Measurements from ENCODE around the gene PARD3.

Gene PARD3

DNA sequence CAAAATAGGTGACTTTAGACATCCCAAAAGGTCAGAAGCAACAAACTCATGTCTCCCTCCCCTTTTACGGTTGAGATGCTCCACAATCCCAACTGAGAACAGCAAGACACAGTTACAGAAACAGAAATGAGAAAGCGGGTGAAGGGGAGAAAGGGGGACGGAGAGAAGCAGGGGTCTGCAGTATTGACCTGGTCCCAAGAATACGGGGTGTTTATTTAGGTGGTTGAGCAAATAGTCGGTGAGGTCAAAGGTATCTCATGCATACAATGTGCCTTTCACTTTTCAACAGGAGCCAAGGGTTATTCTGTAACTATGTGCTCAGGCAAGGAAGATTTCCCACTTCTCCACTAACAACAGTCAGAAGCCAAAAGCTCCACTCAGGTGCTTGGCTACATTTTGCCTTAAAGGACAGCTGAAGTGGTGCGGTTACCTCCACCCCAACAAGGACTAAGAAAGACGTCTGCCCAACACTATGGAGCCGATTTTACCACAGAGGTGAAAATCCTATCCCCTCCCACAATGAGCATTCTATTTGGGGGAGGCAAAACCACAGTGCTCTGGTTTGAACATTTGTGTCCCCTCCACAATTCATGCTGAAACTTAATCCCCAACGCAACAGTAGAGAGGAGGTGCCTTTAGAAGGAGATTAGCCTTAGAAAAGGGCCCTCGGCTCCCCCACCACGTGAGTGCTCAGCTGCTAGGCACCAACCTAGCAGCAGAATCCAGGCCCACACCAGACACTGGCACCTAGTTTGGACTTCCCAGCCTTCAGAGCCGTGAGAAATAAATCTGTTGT lies 77.9 kb downstream of the PARD3 start:
- no peak for DNase-seq

GRCh38 chr10:34734918-34735317 lies 80.2 kb downstream of the PARD3 start:
- DNase-seq = no peak

DNA sequence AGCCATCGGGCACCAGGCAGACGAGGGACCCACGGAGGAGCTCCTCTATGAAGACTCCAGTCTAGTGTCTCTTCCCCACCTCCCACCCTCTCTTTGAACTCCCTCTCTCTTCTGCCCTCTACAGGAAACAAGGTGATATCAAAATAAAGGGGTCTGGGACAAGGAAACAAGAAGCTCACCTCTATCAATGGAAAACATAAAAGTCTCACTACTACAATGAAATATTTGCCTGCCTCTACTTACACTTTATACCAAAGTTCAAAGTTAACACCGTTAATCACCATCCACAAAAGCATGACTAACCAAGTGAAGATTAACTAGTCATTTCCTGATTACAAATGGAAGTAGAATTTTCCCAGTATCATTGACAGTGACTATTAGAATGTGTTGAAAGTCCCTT lies 82.2 kb downstream of the PARD3 start:
- no peak for DNase-seq

- DNase-seq = no peak
These were observed 83.0 kb downstream of the PARD3 start for GRCh38 chr10:34731885-34732701.

- no peak for DNase-seq
These were observed 83.9 kb downstream of the PARD3 start for GRCh38 chr10:34731213-34731612.

- DNase-seq = no peak
These were observed 84.4 kb downstream of the PARD3 start for GRCh38 chr10:34730726-34731125.

- no peak for DNase-seq
These were observed 85.5 kb downstream of the PARD3 start for GRCh38 chr10:34729619-34730018.

- no peak for DNase-seq
These were observed 86.7 kb downstream of the PARD3 start for GRCh38 chr10:34728361-34728760.

GRCh38 chr10:34727595-34728033 lies 87.5 kb downstream of the PARD3 start:
- no peak for DNase-seq

GRCh38 chr10:34726862-34727261 lies 88.2 kb downstream of the PARD3 start:
- no peak for DNase-seq

- DNase-seq = no peak
These were observed 91.3 kb downstream of the PARD3 start for GRCh38 chr10:34723750-34724149.

DNA sequence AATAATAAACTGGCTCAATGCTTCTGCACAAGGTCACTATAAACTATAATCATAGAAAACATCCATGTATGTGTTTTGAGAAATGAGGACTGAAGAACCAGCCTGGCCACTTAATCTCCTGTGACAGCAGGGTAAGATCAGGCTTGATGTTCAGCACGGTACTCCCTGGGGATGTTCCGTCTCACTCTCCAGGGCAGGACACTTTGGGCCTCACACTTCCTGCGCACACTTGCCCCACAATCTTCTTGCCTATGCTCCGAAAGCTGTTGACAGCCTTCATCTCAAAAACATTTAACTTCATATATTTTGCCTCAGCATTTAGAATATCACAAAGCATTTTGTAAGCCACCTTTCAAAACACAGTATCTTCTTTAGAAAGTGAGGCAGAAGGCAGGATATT lies 92.7 kb downstream of the PARD3 start:
- DNase-seq = no peak

DNA sequence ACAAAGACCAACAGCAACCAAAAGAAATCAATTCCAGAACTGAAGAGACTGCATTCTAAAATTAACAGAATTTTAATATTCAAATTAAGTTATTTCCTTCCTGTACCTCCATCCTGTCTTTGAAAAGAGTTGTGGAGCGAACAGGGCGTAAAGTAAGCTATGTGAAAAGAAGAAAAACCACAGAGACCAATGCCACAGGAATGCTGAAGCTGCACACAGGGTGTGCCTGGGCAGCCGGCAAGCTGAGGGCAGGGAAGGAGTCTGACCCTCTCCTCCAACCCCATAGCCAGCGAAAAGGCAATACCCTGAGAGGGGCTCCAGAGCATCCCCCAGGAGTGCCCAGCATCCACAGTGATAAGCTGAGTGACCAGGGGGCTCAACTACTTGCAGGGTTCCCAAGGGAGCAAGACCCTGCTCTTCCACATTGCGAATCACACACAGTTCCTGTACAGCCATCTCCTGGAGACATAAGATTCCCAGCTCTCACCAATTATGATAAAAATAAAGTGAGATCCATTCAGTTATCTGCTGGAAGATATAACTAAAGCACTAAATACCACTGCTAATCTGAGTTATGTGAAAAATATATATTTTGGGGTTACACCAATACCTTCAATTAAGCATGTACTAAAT lies 93.8 kb downstream of the PARD3 start:
- DNase-seq = no peak

DNA sequence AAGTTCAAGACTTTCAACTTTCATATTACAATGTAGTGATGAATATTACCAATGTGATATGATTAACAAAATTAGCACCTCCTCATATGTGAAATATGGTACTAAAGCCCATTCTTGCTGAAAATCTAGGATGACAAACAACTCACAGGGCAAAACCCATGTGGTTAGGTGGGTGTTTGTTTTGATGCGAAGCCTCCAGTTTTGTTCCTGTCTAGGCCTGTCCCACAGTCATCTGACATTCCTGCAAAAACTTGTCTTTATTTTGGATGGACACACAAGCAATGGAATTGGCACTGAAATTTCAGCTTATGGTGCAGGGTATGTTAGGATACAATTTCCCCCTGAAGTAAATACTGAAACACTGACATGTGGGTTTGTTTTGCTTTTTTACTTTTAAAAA lies 95.3 kb downstream of the PARD3 start:
- no peak for DNase-seq

DNA sequence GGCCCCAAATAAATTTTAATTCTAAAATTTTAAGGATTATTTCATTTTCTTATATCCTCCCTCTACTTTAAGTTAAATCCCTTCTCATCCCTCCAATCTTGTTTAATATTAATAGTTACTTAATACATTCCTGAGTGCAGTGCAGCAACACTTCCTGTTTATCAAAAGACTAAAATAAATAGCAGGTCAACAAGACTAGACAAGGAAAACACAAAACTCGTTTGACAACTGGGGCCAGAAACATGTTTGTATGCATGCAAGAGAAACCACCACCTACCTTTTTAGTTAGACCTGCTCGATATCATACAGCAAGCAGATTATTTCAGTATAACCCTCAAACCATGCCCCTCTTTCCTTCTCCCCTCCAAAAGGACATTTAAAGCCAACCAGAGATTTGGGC lies 95.8 kb downstream of the PARD3 start:
- no peak for DNase-seq

GRCh38 chr10:34717429-34717828 lies 97.7 kb downstream of the PARD3 start:
- DNase-seq = no peak

DNA sequence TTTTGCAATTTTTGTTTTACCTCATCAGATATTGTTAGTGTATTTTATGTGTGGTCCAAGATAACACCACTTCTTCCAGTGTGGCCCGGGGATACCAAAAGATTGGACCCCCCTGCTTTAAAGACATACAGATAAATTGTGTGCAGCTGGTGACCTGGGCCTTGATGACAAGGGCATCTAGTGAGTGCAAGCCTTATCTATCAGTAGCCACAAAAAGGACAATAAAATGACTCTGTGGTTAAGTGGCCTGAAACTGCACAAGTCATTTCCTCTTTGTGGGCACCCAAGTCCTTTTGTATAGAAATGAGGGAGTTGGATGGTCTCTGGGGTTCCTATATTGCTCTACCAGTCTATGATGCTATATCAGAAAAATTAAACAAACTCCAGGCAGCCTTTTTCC lies 98.1 kb downstream of the PARD3 start:
- no peak for DNase-seq

DNA sequence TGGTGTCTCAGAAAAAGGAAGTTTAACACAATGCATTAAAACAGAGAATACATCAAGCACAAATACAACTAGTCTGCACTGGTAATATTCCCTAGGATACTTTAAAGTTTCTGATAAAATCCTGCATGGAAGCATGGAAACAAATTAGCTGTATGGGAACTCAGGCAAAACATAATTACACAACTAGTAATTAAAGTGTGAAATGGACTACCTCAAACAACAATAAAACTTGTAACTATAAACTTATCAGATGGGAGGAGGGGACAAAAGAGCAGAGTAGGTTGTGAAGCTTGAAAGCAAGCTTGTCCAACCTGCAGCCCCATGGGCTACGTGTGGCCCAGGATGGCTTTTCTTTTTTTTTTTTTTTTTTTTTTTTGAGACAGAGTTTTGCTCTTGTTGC lies 98.9 kb downstream of the PARD3 start:
- DNase-seq = no peak

DNA sequence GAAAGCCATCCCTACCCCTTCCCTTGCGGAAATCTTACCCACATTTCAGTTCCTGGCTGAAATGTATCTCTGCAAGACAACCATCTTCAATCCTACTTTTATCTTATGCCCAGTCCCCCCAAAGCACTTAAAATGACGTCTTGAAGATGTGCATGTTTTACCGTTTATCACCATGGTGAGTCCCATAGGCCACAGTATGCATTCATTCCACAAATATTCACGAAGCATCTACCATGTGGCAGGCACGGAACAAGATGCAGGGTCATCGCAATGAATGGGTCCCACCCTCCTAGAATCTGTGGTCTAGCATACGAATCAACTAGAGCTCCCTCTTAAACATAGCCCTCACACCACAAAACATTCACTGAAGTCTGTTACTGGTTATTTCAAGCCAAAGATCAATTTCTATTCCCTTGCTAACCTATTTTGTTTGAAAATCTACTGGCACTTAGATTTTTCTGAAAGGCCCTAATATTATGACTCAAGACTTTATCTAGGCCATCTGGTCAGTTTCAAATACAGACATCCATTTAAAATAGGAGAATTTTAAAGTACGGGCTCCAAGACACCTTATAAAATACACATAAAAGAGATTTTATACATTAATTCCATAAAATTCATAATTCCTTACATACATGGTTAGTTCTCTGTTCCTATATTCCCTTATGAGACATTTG lies 99.4 kb downstream of the PARD3 start:
- DNase-seq = no peak

- no peak for DNase-seq
These were observed 101.2 kb downstream of the PARD3 start for GRCh38 chr10:34713875-34714274.

- DNase-seq = no peak
These were observed 103.6 kb downstream of the PARD3 start for GRCh38 chr10:34711500-34711899.

DNA sequence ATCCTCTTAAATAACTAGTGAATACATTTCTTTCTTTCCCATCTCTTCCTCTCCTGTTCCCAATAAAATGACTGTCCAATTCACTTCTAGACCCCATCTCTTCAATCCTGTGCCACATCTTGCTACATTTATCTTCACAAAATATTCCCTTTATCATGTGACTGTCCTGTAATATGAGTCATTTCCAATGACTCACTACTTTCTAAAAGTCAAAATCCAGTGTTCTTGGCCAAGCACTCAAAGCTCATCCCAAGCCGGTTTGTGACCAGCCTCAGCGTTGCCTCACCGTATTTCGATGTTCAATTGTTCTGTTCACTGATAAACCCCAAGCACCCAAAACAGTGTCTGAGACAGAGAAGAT lies 104.7 kb downstream of the PARD3 start:
- no peak for DNase-seq

DNA sequence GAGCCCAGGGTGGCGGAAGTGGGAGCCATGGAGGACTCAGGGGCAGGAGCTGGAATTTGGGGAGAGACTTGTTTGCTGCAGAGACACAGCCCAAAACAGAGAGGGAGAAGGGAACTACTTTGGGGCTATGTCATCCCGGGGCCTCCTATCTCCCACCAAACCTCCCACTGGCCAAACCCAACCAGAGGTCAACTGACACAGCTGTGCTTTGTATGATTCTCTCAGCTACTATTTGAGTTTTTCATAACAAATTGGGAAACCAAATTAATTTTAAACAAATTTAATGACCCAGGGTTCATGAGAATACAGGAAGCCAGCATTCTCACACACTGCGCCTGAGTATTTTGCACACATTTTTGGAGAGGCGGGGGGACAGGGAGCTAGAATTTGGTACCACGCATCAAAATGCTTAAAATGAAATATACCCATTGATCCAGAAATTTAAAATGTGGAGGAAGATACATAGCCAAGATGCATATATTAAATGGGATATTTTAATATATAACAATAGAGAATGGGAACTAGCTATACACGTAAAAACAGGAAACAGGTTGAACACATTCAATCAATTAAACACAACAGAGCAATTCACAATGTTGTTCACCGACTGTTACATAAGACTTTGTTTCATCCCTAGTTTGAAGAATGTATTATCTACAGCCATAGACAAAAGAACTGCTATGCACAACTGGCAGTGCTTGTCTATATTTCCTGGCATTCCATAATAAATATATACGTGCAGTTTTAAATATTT lies 105.3 kb downstream of the PARD3 start:
- DNase-seq = no peak
